H1 (cell line): ENCODE measurements around the gene AGPAT4. TPM values are rescaled to one million over a fixed set of nuclear protein-coding genes. Genes with fewer than 3 reads are reported as not detected.

ENCODE experiments used
- CTCF ChIA-PET: fragments of 300-600 bp; sonication (Branson Sonifier 250); formaldehyde crosslinking; loops from one replicate; lab custom pipeline; 2021; ENCODE audit not compliant: partially characterized antibody; lab: Charles Lee
- POLR2A ChIA-PET: fragments of 300-600 bp; sonication (Branson Sonifier 250); formaldehyde crosslinking; loops from one replicate; lab custom pipeline; 2021; ENCODE audit warnings: inconsistent platforms; ENCODE audit not compliant: partially characterized antibody; lab: Charles Lee
- DNase-seq, 2 experiments: peaks; one replicate each; pipeline versions ENCODE4 v3.0.0 to v3.0.0-alpha.2; 2010 to 2022; ENCODE audit warnings: low spot score in 2 of 2, low read depth in 1 of 2, mixed read lengths in 1 of 2
- FAIRE-seq: peaks from 2 replicates; lab custom pipeline; 2011; peaks lifted over from hg19 to GRCh38; lab: Jason Lieb, UNC
- H2AFZ ChIP-seq: 2 replicates; pipeline ENCODE4 v1.8.1; 2012; ENCODE audit warnings: low read length, inconsistent platforms
- H2AK5ac ChIP-seq: 2 replicates; pipeline ENCODE4 v1.6.1; 2013; ENCODE audit warnings: low read depth, low read length
- H2BK120ac ChIP-seq: replicated peaks from 2 replicates; pipeline ENCODE3; 2013; ENCODE audit warnings: low read depth, low read length, inconsistent platforms
- H2BK12ac ChIP-seq: 2 replicates; pipeline ENCODE4 v1.6.1; 2013; ENCODE audit warnings: low read depth, low read length
- H2BK15ac ChIP-seq: 2 replicates; pipeline ENCODE4 v1.6.1; 2013; ENCODE audit warnings: low read length
- H2BK20ac ChIP-seq: 2 replicates; pipeline ENCODE4 v1.6.1; 2013; ENCODE audit warnings: low read length
- H2BK5ac ChIP-seq: 2 replicates; pipeline ENCODE4 v1.6.1; 2013; ENCODE audit warnings: low read depth, low read length
- H3K14ac ChIP-seq: 2 replicates; pipeline ENCODE4 v1.6.1; 2013; ENCODE audit warnings: inconsistent platforms; ENCODE audit not compliant: insufficient read length
- H3K18ac ChIP-seq: 2 replicates; pipeline ENCODE4 v1.6.1; 2013; ENCODE audit warnings: low read length; ENCODE audit errors: extremely low read depth
- H3K23ac ChIP-seq: 2 replicates; pipeline ENCODE4 v1.6.1; 2013; ENCODE audit warnings: inconsistent platforms; ENCODE audit not compliant: insufficient read length
- H3K23me2 ChIP-seq: 2 replicates; pipeline ENCODE4 v1.6.1; 2013; ENCODE audit warnings: low read depth, low read length
- H3K27ac ChIP-seq: 2 replicates; pipeline ENCODE4 v1.6.1; 2011; ENCODE audit warnings: low read depth, low read length, inconsistent platforms
- H3K27me3 ChIP-seq, 4 experiments: replicated peaks in 1 of 4; 1 replicate in 1 of 4; 2 replicates in 3 of 4; pipeline versions ENCODE4 v1.6.1 to v1.8.1; 2011 to 2013; ENCODE audit warnings: low read length in 3 of 4, mild to moderate bottlenecking in 3 of 4, inconsistent platforms in 2 of 4, mixed read lengths in 2 of 4, moderate library complexity in 1 of 4; ENCODE audit not compliant: control insufficient read depth in 3 of 4, insufficient read depth in 3 of 4; ENCODE audit errors: extremely low read depth in 1 of 4
- H3K36me3 ChIP-seq, 4 experiments: 2 replicates each; pipeline versions ENCODE4 v1.6.1 to v1.8.1; 2011 to 2013; ENCODE audit warnings: mild to moderate bottlenecking in 4 of 4, low read length in 3 of 4, moderate library complexity in 2 of 4, control low read depth in 1 of 4, inconsistent platforms in 1 of 4; ENCODE audit not compliant: insufficient read depth in 4 of 4, control insufficient read depth in 2 of 4
- H3K4ac ChIP-seq: replicated peaks from 2 replicates; pipeline ENCODE3; 2013; ENCODE audit warnings: low read length, low read depth, mixed read lengths, inconsistent platforms; ENCODE audit not compliant: insufficient read length
- H3K4me1 ChIP-seq, 4 experiments: replicated peaks in 1 of 4; 1 replicate in 1 of 4; 2 replicates in 3 of 4; pipeline versions ENCODE4 v1.6.1 to v1.8.1; 2011 to 2013; ENCODE audit warnings: low read length in 3 of 4, inconsistent platforms in 2 of 4, mixed read lengths in 1 of 4; ENCODE audit not compliant: insufficient read depth in 4 of 4, control insufficient read depth in 3 of 4
- H3K4me2 ChIP-seq, 2 experiments: 2 replicates each; pipeline versions ENCODE4 v1.6.1 to v1.8.1; 2011 to 2013; ENCODE audit warnings: low read depth in 2 of 2, low read length in 2 of 2, control low read depth in 1 of 2, inconsistent platforms in 1 of 2, mild to moderate bottlenecking in 1 of 2; ENCODE audit not compliant: insufficient read depth in 1 of 2
- H3K4me3 ChIP-seq, 4 experiments: fragments of 200-600, 300-600 bp in 1 of 4; sonication (generic), shearing (Covaris generic), sonication (Bioruptor Twin) in 1 of 4; 2 replicates each; pipeline versions ENCODE4 v1.5.1 to v1.8.1; 2011 to 2016; ENCODE audit warnings: low read length in 4 of 4, low read depth in 3 of 4, control low read depth in 2 of 4, inconsistent platforms in 2 of 4, mild to moderate bottlenecking in 2 of 4, mixed read lengths in 1 of 4, moderate library complexity in 1 of 4; ENCODE audit not compliant: insufficient read depth in 2 of 4; ENCODE audit errors: extremely low read depth in 1 of 4
- H3K56ac ChIP-seq: replicated peaks from 2 replicates; pipeline ENCODE3; 2013; ENCODE audit warnings: low read depth, mild to moderate bottlenecking, mixed read lengths, low read length, inconsistent platforms; ENCODE audit not compliant: insufficient read length
- H3K79me1 ChIP-seq: 2 replicates; pipeline ENCODE4 v1.6.1; 2013; ENCODE audit warnings: low read depth, low read length, control low read depth
- H3K79me2 ChIP-seq, 2 experiments: 2 replicates each; pipeline versions ENCODE4 v1.6.1 to v1.8.1; 2012 to 2013; ENCODE audit warnings: low read length in 2 of 2, mild to moderate bottlenecking in 2 of 2, inconsistent platforms in 1 of 2; ENCODE audit not compliant: insufficient read depth in 2 of 2, control insufficient read depth in 1 of 2
- H3K9ac ChIP-seq, 4 experiments: replicated peaks in 1 of 4; 1 replicate in 1 of 4; 2 replicates in 3 of 4; pipeline versions ENCODE4 v1.6.1 to v1.8.1; 2011 to 2013; ENCODE audit warnings: low read depth in 3 of 4, low read length in 3 of 4, control low read depth in 2 of 4, mild to moderate bottlenecking in 2 of 4, moderate library complexity in 2 of 4, inconsistent platforms in 1 of 4; ENCODE audit errors: extremely low read depth in 1 of 4
- H3K9me3 ChIP-seq, 2 experiments: 2 replicates each; pipeline versions ENCODE4 v1.6.1 to v1.8.1; 2012 to 2013; ENCODE audit warnings: mild to moderate bottlenecking in 2 of 2, moderate library complexity in 2 of 2, control low read depth in 1 of 2, inconsistent platforms in 1 of 2, low read depth in 1 of 2, low read length in 1 of 2, mixed read lengths in 1 of 2; ENCODE audit not compliant: insufficient read depth in 2 of 2
- H4K20me1 ChIP-seq, 2 experiments: replicated peaks in 1 of 2; 2 replicates each; pipeline versions ENCODE3 to v1.8.1; 2011 to 2013; ENCODE audit warnings: inconsistent platforms in 2 of 2, low read length in 2 of 2, mild to moderate bottlenecking in 1 of 2; ENCODE audit not compliant: insufficient read depth in 2 of 2, control insufficient read depth in 1 of 2
- H4K5ac ChIP-seq: 2 replicates; pipeline ENCODE4 v1.6.1; 2013; ENCODE audit warnings: low read length, low read depth, mixed read lengths, inconsistent platforms; ENCODE audit not compliant: insufficient read length
- H4K8ac ChIP-seq: 2 replicates; pipeline ENCODE4 v1.8.0; 2013; ENCODE audit warnings: mild to moderate bottlenecking, moderate library complexity, low read length, inconsistent platforms; ENCODE audit not compliant: insufficient read depth; ENCODE audit errors: extremely low read depth
- H4K91ac ChIP-seq: replicated peaks from 2 replicates; pipeline ENCODE3; 2013; ENCODE audit warnings: low read length, mixed read lengths, inconsistent platforms; ENCODE audit not compliant: insufficient read length
- ATF2 ChIP-seq: IDR thresholded peaks from 2 replicates; pipeline ENCODE4 v1.6.1; 2012; ENCODE audit warnings: low read length, inconsistent platforms
- BRCA1 ChIP-seq: IDR thresholded peaks from 2 replicates; pipeline ENCODE4 v1.6.1; 2012; ENCODE audit warnings: low read depth, low read length, improper control_type of control experiment
- FOSL1 ChIP-seq: IDR thresholded peaks from 2 replicates; pipeline ENCODE4 v1.6.1; 2011; ENCODE audit warnings: mild to moderate bottlenecking, low read depth, low read length, moderate library complexity; ENCODE audit not compliant: insufficient read depth
- HDAC6 ChIP-seq: IDR thresholded peaks from one replicate; pipeline ENCODE4 v1.7.1; 2012; ENCODE audit warnings: low read depth, mild to moderate bottlenecking, inconsistent platforms, low read length, moderate library complexity
- KDM5A ChIP-seq: fragments of 200-600 bp; IDR thresholded peaks from 2 replicates; pipeline ENCODE4 v1.7.1; 2012; ENCODE audit warnings: mild to moderate bottlenecking, low read length, inconsistent platforms, mixed read lengths
- NRF1 ChIP-seq: IDR thresholded peaks from 2 replicates; pipeline ENCODE4 v1.6.1; 2011; ENCODE audit warnings: mild to moderate bottlenecking, low read depth, low read length, improper control_type of control experiment
- POLR2A ChIP-seq, 2 experiments: IDR thresholded peaks; 1 replicate in 1 of 2; 2 replicates in 1 of 2; pipeline ENCODE4 v1.6.1; 2011; ENCODE audit warnings: low read depth in 2 of 2, low read length in 2 of 2, mild to moderate bottlenecking in 2 of 2; ENCODE audit errors: control extremely low read depth in 1 of 2
- SP2 ChIP-seq: IDR thresholded peaks from 2 replicates; pipeline ENCODE4 v1.6.1; 2012; ENCODE audit warnings: mild to moderate bottlenecking, low read length, inconsistent platforms
- SP4 ChIP-seq: IDR thresholded peaks from 2 replicates; pipeline ENCODE4 v1.6.1; 2012; ENCODE audit warnings: low read length, inconsistent platforms
- TBP ChIP-seq: IDR thresholded peaks from 2 replicates; pipeline ENCODE4 v1.6.1; 2011; ENCODE audit warnings: low read depth, low read length, improper control_type of control experiment
- TCF12 ChIP-seq: IDR thresholded peaks from 2 replicates; pipeline ENCODE4 v1.6.1; 2011; ENCODE audit warnings: low read depth, mild to moderate bottlenecking, low read length
- WGBS, 2 experiments: shearing (Covaris generic) in 1 of 2; methylation state at CpG; one replicate each; pipeline versions ENCODE4 v1.1.6 to v1.1.7; 2013 to 2015; ENCODE audit warnings: low lambda C conversion rate in 2 of 2, mixed read lengths in 2 of 2, inconsistent platforms in 1 of 2, low coverage in 1 of 2, missing lambda C conversion rate in 1 of 2; ENCODE audit not compliant: insufficient replicate concordance in 2 of 2, insufficient coverage in 1 of 2, insufficient read length in 1 of 2; ENCODE audit errors: extremely low coverage in 1 of 2, missing lambda C conversion rate in 1 of 2; 5-methylcytosine and 5-hydroxymethylcytosine counted together
- polyA plus RNA-seq, 7 experiments: library from polyadenylated mRNA; depleted of rRNA in 3 of 7; stranded (reverse) in 5 of 7; unstranded in 2 of 7; fragments of >200 nt in 5 of 7; fragments of 200-250 nt in 2 of 7; gene quantifications; 1 replicate in 5 of 7; 2 replicates in 1 of 7; 4 replicates in 1 of 7; pipeline versions ENCODE4 v1.2.1 to v1.2.3, GENCODE V29; 2011 to 2013; ENCODE audit warnings: missing spikeins in 2 of 7, mixed read lengths in 2 of 7
- total RNA-seq: library from RNA; stranded (reverse); fragmentation: NEBNext Ultra II Directional; extraction: Animal tissue kit (Norgen Biotek cat#: 25700); gene quantifications from 2 replicates; pipeline ENCODE4 v1.2.1, GENCODE V29; 2021
- TF ChIP-seq, protein P1 (sequence below): IDR thresholded peaks from 2 replicates; pipeline ENCODE4 v1.6.1; 2012; ENCODE audit warnings: inconsistent platforms

The AGPAT4 gene
- total and polyA plus RNA-seq, 2 of the 8 experiments (the other 6 are each of a cell fraction or from before 2014, with no cell fraction given) = 13.5 to 23.8 TPM

DNA sequence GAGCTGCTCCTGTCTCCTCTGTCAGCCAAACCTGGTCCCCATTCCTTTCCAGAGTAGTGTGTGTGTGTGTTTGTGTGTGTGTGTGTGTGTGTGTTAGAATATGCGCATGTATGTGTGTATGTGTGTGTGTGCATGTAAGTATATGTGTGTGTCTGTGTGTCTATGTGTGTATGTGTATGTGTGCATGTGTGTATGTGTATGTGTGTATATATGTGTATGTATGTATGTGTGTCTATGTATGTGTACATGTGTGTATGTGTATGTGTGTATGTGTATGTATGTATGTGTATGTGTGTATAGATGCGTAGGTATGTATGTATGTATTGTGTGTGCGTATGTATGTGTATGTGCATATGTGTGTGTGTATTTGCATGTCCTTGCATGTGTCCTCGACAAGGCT, 79.5 kb downstream of the AGPAT4 start:
- Histone ChIP-seq H3K23me2 (peaks cover 4% of the 10 kb centered on the region; the same call in 1 of the 2 replicates), H3K9me3 (peaks cover 7% of the 10 kb centered on the region in 2 experiments; a peak in 3 of 4 replicates), H4K8ac (no peak overlapping the region), H3K27me3 (no peaks in the 10 kb centered on the region), H2AFZ (no peak overlapping the region), H3K23ac (no peak overlapping the region), H2AK5ac (no peak overlapping the region), H3K4ac (no peak overlapping the region), H4K91ac (no peak overlapping the region), H3K27ac (no peak overlapping the region), H4K20me1 (peaks cover 0 to 7% of the 10 kb centered on the region in 2 experiments), H2BK20ac (no peak overlapping the region), H3K14ac (no peak overlapping the region), H3K4me3 (no peak overlapping the region), H2BK120ac (no peak overlapping the region), H3K4me2 (no peak overlapping the region), H2BK12ac (no peak overlapping the region), H3K36me3 (peaks cover 0 to 8% (median 3%) of the 10 kb centered on the region in 4 experiments; a peak in 3 of 8 replicates), H3K79me1 (peaks cover 5% of the 10 kb centered on the region; the same call in 1 of the 2 replicates), H3K9ac (no peak overlapping the region), H4K5ac (no peak overlapping the region), H3K56ac (peak overlapping the region; percentile 51)
- CTCF ChIA-PET = interaction anchor here (0.7 to 1.7 kb wide), 5 partner anchors 13 to 181 kb away, joined by 3 read pairs; no protein-coding TSS in a partner anchor
- WGBS, 2 experiments = 89% methylated on average over 4 of the region's 4 CpGs; no CpG with 5 or more reads in 1 of the 2 experiments
- POLR2A ChIA-PET = no interaction called here
- DNase-seq = no peak
- TF ChIP-seq TBP (no peak), BRCA1 (no peak), HDAC6 (no peak), FOSL1 (no peak), TCF12 (no peak), NRF1 (no peak), KDM5A (no peak), SP4 (no peak), SP2 (no peak), ATF2 (no peak), POLR2A (IDR thresholded peaks at IDR 0.05; ENCODE audit: control extremely low read depth in 1 of 2, low read depth in 2 of 2, low read length in 2 of 2) (no peak)
- TF ChIP-seq, protein P1, sequence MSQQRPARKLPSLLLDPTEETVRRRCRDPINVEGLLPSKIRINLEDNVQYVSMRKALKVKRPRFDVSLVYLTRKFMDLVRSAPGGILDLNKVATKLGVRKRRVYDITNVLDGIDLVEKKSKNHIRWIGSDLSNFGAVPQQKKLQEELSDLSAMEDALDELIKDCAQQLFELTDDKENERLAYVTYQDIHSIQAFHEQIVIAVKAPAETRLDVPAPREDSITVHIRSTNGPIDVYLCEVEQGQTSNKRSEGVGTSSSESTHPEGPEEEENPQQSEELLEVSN = no peak
- TF ChIP-seq, all 59 proteins: peak for 0
- Histone ChIP-seq H3K18ac (no peak overlapping the region), H3K4me1 (no peaks in the 10 kb centered on the region), H2BK5ac (no peak overlapping the region), H3K79me2 (peaks cover 0 to 14% of the 10 kb centered on the region in 2 experiments; a peak in 3 of 4 replicates), H2BK15ac (no peak overlapping the region)
- no peak for FAIRE-seq
